H9 (cell line): ENCODE data around the gene LHPP. TPM values are rescaled to one million over a fixed set of nuclear protein-coding genes. Genes with fewer than 3 reads are reported as not detected.

Experiments used
- DNase-seq: peaks from one replicate; pipeline ENCODE4 v3.0.0-alpha.2; 2017
- H2AFZ ChIP-seq: one replicate; pipeline ENCODE4 v1.6.1; 2013; ENCODE audit warnings: mild to moderate bottlenecking, low read length, control low read depth, moderate library complexity
- H2AK5ac ChIP-seq: 2 replicates; pipeline ENCODE4 v1.6.1; 2013; ENCODE audit warnings: low read length, control low read depth, mixed read lengths; ENCODE audit not compliant: insufficient read length
- H2BK120ac ChIP-seq: one replicate; pipeline ENCODE4 v1.6.1; 2013; ENCODE audit warnings: low read depth, mild to moderate bottlenecking, low read length, control low read depth, inconsistent platforms; ENCODE audit not compliant: poor library complexity, severe bottlenecking
- H2BK12ac ChIP-seq: 2 replicates; pipeline ENCODE4 v1.6.1; 2013; ENCODE audit warnings: low read length, control low read depth, mixed read lengths, low read depth; ENCODE audit not compliant: insufficient read length
- H2BK15ac ChIP-seq: 2 replicates; pipeline ENCODE4 v1.6.1; 2013; ENCODE audit warnings: low read depth, low read length, control low read depth
- H2BK20ac ChIP-seq: one replicate; pipeline ENCODE4 v1.6.1; 2013; ENCODE audit warnings: low read depth, mild to moderate bottlenecking, low read length, control low read depth, inconsistent platforms; ENCODE audit not compliant: poor library complexity, severe bottlenecking
- H2BK5ac ChIP-seq: 2 replicates; pipeline ENCODE4 v1.6.1; 2013; ENCODE audit warnings: low read length, control low read depth, mixed read lengths; ENCODE audit not compliant: insufficient read length
- H3K14ac ChIP-seq: 2 replicates; pipeline ENCODE4 v1.6.1; 2013; ENCODE audit warnings: low read length, control low read depth; ENCODE audit not compliant: insufficient read depth
- H3K18ac ChIP-seq: 2 replicates; pipeline ENCODE4 v1.6.1; 2013; ENCODE audit warnings: low read depth, mild to moderate bottlenecking, mixed read lengths, low read length, control low read depth; ENCODE audit not compliant: insufficient read length
- H3K23ac ChIP-seq: 2 replicates; pipeline ENCODE4 v1.6.1; 2013; ENCODE audit warnings: low read length, control low read depth, mixed read lengths, low read depth; ENCODE audit not compliant: insufficient read length
- H3K23me2 ChIP-seq: 2 replicates; pipeline ENCODE4 v1.6.1; 2013; ENCODE audit warnings: low read depth, mild to moderate bottlenecking, mixed read lengths, low read length, control low read depth; ENCODE audit not compliant: insufficient read length, poor library complexity, severe bottlenecking
- H3K27ac ChIP-seq: 2 replicates; pipeline ENCODE4 v1.5.1; 2013; ENCODE audit warnings: low read length, control low read depth, mixed read lengths, low read depth; ENCODE audit not compliant: insufficient read length
- H3K27me3 ChIP-seq: 2 replicates; pipeline ENCODE4 v1.6.1; 2013; ENCODE audit warnings: low read length, control low read depth, inconsistent platforms; ENCODE audit not compliant: insufficient read depth
- H3K4ac ChIP-seq: 2 replicates; pipeline ENCODE4 v1.6.1; 2013; ENCODE audit warnings: low read depth, mild to moderate bottlenecking, control low read depth, inconsistent platforms, low read length, moderate library complexity
- H3K4me1 ChIP-seq: 2 replicates; pipeline ENCODE4 v1.6.1; 2013; ENCODE audit warnings: low read length, control low read depth, inconsistent platforms; ENCODE audit not compliant: insufficient read depth
- H3K4me2 ChIP-seq: 2 replicates; pipeline ENCODE4 v1.6.1; 2013; ENCODE audit warnings: low read length, control low read depth, mixed read lengths; ENCODE audit not compliant: insufficient read length, insufficient read depth
- H3K56ac ChIP-seq: 2 replicates; pipeline ENCODE4 v1.6.1; 2013; ENCODE audit warnings: low read depth, mild to moderate bottlenecking, mixed read lengths, low read length, control low read depth; ENCODE audit not compliant: insufficient read length
- H3K79me1 ChIP-seq: 2 replicates; pipeline ENCODE4 v1.6.1; 2013; ENCODE audit warnings: low read depth, mild to moderate bottlenecking, moderate library complexity, low read length, control low read depth, inconsistent platforms; ENCODE audit not compliant: insufficient read depth, poor library complexity, severe bottlenecking
- H3K79me2 ChIP-seq: 2 replicates; pipeline ENCODE4 v1.6.1; 2013; ENCODE audit warnings: low read length, control low read depth, inconsistent platforms; ENCODE audit not compliant: insufficient read depth
- H3K9ac ChIP-seq: 2 replicates; pipeline ENCODE4 v1.6.1; 2013; ENCODE audit warnings: low read length, control low read depth, mixed read lengths; ENCODE audit not compliant: insufficient read length; ENCODE audit errors: extremely low read depth
- H3K9me3 ChIP-seq: one replicate; pipeline ENCODE4 v1.6.1; 2013; ENCODE audit warnings: low read depth, low read length, inconsistent platforms; ENCODE audit not compliant: control insufficient read depth
- H3T11ph ChIP-seq: one replicate; pipeline ENCODE4 v1.6.1; 2013; ENCODE audit warnings: mild to moderate bottlenecking, low read length, control low read depth, inconsistent platforms
- H4K20me1 ChIP-seq: one replicate; pipeline ENCODE4 v1.6.1; 2013; ENCODE audit not compliant: control insufficient read depth, insufficient read length, insufficient read depth
- H4K5ac ChIP-seq: 2 replicates; pipeline ENCODE4 v1.6.1; 2013; ENCODE audit warnings: low read depth, mild to moderate bottlenecking, mixed read lengths, low read length, control low read depth; ENCODE audit not compliant: insufficient read length
- H4K8ac ChIP-seq: replicated peaks from 2 replicates; pipeline ENCODE4 v1.6.1; 2013; ENCODE audit warnings: low read length, control low read depth, mixed read lengths, low read depth; ENCODE audit not compliant: insufficient read length
- H4K91ac ChIP-seq: 2 replicates; pipeline ENCODE4 v1.6.1; 2013; ENCODE audit warnings: low read depth, mild to moderate bottlenecking, moderate library complexity, mixed read lengths, low read length, control low read depth; ENCODE audit not compliant: insufficient read length
- H3K27ac Mint-ChIP-seq, 3 experiments: 2 replicates in 2 of 3; 3 replicates in 1 of 3; pipeline ENCODE4 v1.8.0; 2020 to 2021; ENCODE audit warnings: mixed read lengths in 3 of 3, mild to moderate bottlenecking in 1 of 3, moderate library complexity in 1 of 3
- H3K27me3 Mint-ChIP-seq: 2 replicates; pipeline ENCODE4 v1.8.0; 2021; ENCODE audit warnings: low read depth, mild to moderate bottlenecking, moderate library complexity, mixed read lengths
- H3K36me3 Mint-ChIP-seq, 3 experiments: 2 replicates in 2 of 3; 3 replicates in 1 of 3; pipeline ENCODE4 v1.8.0; 2020 to 2021; ENCODE audit warnings: low read depth in 3 of 3, mixed read lengths in 3 of 3; ENCODE audit not compliant: insufficient read depth in 1 of 3
- H3K4me1 Mint-ChIP-seq, 2 experiments: 2 replicates each; pipeline ENCODE4 v1.8.0; 2020; ENCODE audit warnings: mixed read lengths in 2 of 2
- H3K4me3 Mint-ChIP-seq, 2 experiments: 2 replicates in 1 of 2; 3 replicates in 1 of 2; pipeline ENCODE4 v1.8.0; 2020 to 2021; ENCODE audit warnings: mild to moderate bottlenecking in 2 of 2, mixed read lengths in 2 of 2, moderate library complexity in 1 of 2
- H3K9me3 Mint-ChIP-seq, 2 experiments: 2 replicates in 1 of 2; 3 replicates in 1 of 2; pipeline ENCODE4 v1.8.0; 2020; ENCODE audit warnings: mild to moderate bottlenecking in 2 of 2, mixed read lengths in 2 of 2, moderate library complexity in 1 of 2
- CTCF ChIP-seq: fragments of 200-600 bp; sonication (generic); conservative IDR thresholded peaks from 3 replicates; pipeline ENCODE4 v1.8.0; 2021; ENCODE audit warnings: antibody characterized with exemption, mild to moderate bottlenecking
- WGBS: extraction: QIAGEN DNeasy Blood & Tissue Kit; methylation state at CpG from one replicate; pipeline ENCODE4 v1.1.7; 2013; ENCODE audit warnings: missing lambda C conversion rate, low lambda C conversion rate, mixed read lengths; ENCODE audit not compliant: insufficient read length; ENCODE audit errors: extremely low coverage; 5-methylcytosine and 5-hydroxymethylcytosine counted together
- total RNA-seq: library from RNA; stranded (reverse); gene quantifications from 2 replicates; pipeline ENCODE4 v1.2.1, GENCODE V29; 2021

Gene LHPP
- total RNA-seq, 1 experiment from 2014 or later: 29.6 TPM

GRCh38 chr10:124496620-124497019, 35.0 kb downstream of the LHPP start:
- Histone ChIP-seq H3K23me2 (no peaks in the 10 kb centered on the region), H2BK5ac (no peak overlapping the region), H3K9me3 (peaks cover 6% of the 10 kb centered on the region), H3K27ac (no peak overlapping the region), H2AFZ (no peak overlapping the region), H3K4me2 (no peak overlapping the region), H3K14ac (no peak overlapping the region), H3T11ph (no peak overlapping the region), H3K18ac (no peak overlapping the region), H4K8ac (no peak overlapping the region), H3K23ac (no peak overlapping the region), H3K9ac (no peak overlapping the region), H4K20me1 (no peaks in the 10 kb centered on the region), H2BK15ac (no peak overlapping the region), H2BK120ac (no peak overlapping the region), H3K27me3 (no peaks in the 10 kb centered on the region), H3K79me1 (no peaks in the 10 kb centered on the region), H2BK20ac (no peak overlapping the region), H3K56ac (no peak overlapping the region), H4K5ac (no peak overlapping the region), H4K91ac (no peak overlapping the region), H2BK12ac (no peak overlapping the region), H3K4ac (no peak overlapping the region), H2AK5ac (no peak overlapping the region), H3K79me2 (no peaks in the 10 kb centered on the region), H3K4me1 (no peaks in the 10 kb centered on the region)
- H3K4me1 Mint-ChIP-seq: peaks cover 29 to 30% of the 10 kb centered on the region in 2 experiments
- DNase-seq: no peak
- H3K9me3 Mint-ChIP-seq: peaks cover 12 to 14% of the 10 kb centered on the region in 2 experiments
- H3K27me3 Mint-ChIP-seq: no peaks in the 10 kb centered on the region; the same call in 1 of the 2 replicates
- H3K36me3 Mint-ChIP-seq: peaks cover 19 to 24% (median 20%) of the 10 kb centered on the region in 3 experiments
- peak overlapping the region in 1 of 3 experiments; percentile 72; a peak in 1 of 7 replicates for H3K27ac Mint-ChIP-seq
- WGBS: no CpG with 5 or more reads among the region's 24 CpGs
- H3K4me3 Mint-ChIP-seq: no peak overlapping the region
- no peak for TF ChIP-seq CTCF
